IMR-90 (cell line): ENCODE results near the gene DACT2. TPM values are rescaled to one million over a fixed set of nuclear protein-coding genes. Genes with fewer than 3 reads are reported as not detected.

Experiments used
- ATAC-seq: fragments of 200-7000 bp; cut with Tn5 transposase; 2 replicates; pipeline ENCODE4 v1.9.1; 2020; ENCODE audit warnings: low read depth, mild to moderate bottlenecking, moderate library complexity
- BruUV-seq: library from RNA; stranded (reverse); fragments of 400-500 nt; replicated peaks from 2 replicates; lab custom pipeline; 2021; lab: Mats Ljungman, UMichigan
- CTCF ChIA-PET: fragments of 300-600 bp; formaldehyde crosslinking; extraction: SDS; loops from one replicate; lab custom pipeline; 2021; ENCODE audit warnings: antibody characterized with exemption; lab: Yijun Ruan, JAX
- POLR2A ChIA-PET: fragments of 300-600 bp; sonication (Branson Sonifier 250); formaldehyde crosslinking; loops from one replicate; lab custom pipeline; 2022; ENCODE audit warnings: antibody characterized with exemption; ENCODE audit not compliant: unreplicated experiment; lab: Charles Lee
- DNase-seq: peaks from one replicate; pipeline ENCODE4 v3.0.0; 2013
- H2AFZ ChIP-seq: replicated peaks from 2 replicates; pipeline ENCODE3; 2013; ENCODE audit warnings: low read length, mild to moderate bottlenecking; ENCODE audit not compliant: poor library complexity
- H2AK5ac ChIP-seq: 2 replicates; pipeline ENCODE4 v1.6.1; 2013; ENCODE audit warnings: low read depth, low read length, inconsistent platforms
- H2AK9ac ChIP-seq: replicated peaks from 2 replicates; pipeline ENCODE3; 2013; ENCODE audit warnings: mild to moderate bottlenecking, low read depth, low read length, moderate library complexity; ENCODE audit not compliant: poor library complexity
- H2BK120ac ChIP-seq: 2 replicates; pipeline ENCODE4 v1.6.1; 2013; ENCODE audit warnings: low read depth, low read length, inconsistent platforms
- H2BK15ac ChIP-seq: 3 replicates; pipeline ENCODE4 v1.6.1; 2013; ENCODE audit warnings: low read depth, low read length, inconsistent platforms
- H2BK20ac ChIP-seq: 2 replicates; pipeline ENCODE4 v1.6.1; 2013; ENCODE audit warnings: low read depth, mild to moderate bottlenecking, inconsistent platforms, low read length, moderate library complexity
- H2BK5ac ChIP-seq: 2 replicates; pipeline ENCODE4 v1.6.1; 2013; ENCODE audit warnings: mild to moderate bottlenecking, low read depth, low read length, inconsistent platforms; ENCODE audit not compliant: poor library complexity, severe bottlenecking
- H3K14ac ChIP-seq: replicated peaks from 2 replicates; pipeline ENCODE4 v1.6.1; 2013; ENCODE audit warnings: low read depth, low read length, inconsistent platforms
- H3K18ac ChIP-seq: 2 replicates; pipeline ENCODE4 v1.6.1; 2013; ENCODE audit warnings: low read depth, low read length, control low read depth
- H3K23ac ChIP-seq: 2 replicates; pipeline ENCODE4 v1.6.1; 2013; ENCODE audit warnings: low read depth, low read length, inconsistent platforms
- H3K27ac ChIP-seq: 2 replicates; pipeline ENCODE4 v1.5.1; 2013; ENCODE audit warnings: mild to moderate bottlenecking, control low read depth, low read length; ENCODE audit not compliant: insufficient read depth
- H3K27me3 ChIP-seq: 2 replicates; pipeline ENCODE4 v1.6.1; 2013; ENCODE audit warnings: low read length; ENCODE audit not compliant: control insufficient read depth, insufficient read depth
- H3K36me3 ChIP-seq: 2 replicates; pipeline ENCODE4 v1.6.1; 2013; ENCODE audit warnings: low read length, mixed read lengths; ENCODE audit not compliant: control insufficient read depth, insufficient read depth
- H3K4ac ChIP-seq: 2 replicates; pipeline ENCODE4 v1.6.1; 2013; ENCODE audit warnings: low read depth, low read length, inconsistent platforms
- H3K4me1 ChIP-seq: 2 replicates; pipeline ENCODE4 v1.6.1; 2013; ENCODE audit warnings: low read length, mixed read lengths; ENCODE audit not compliant: control insufficient read depth, insufficient read depth
- H3K4me2 ChIP-seq: 2 replicates; pipeline ENCODE4 v1.6.1; 2013; ENCODE audit warnings: low read depth, mild to moderate bottlenecking, control low read depth, low read length, moderate library complexity
- H3K4me3 ChIP-seq: 2 replicates; pipeline ENCODE4 v1.5.1; 2013; ENCODE audit warnings: low read depth, mild to moderate bottlenecking, control low read depth, low read length, moderate library complexity; ENCODE audit not compliant: insufficient read depth
- H3K56ac ChIP-seq: 2 replicates; pipeline ENCODE4 v1.6.1; 2013; ENCODE audit warnings: low read length, inconsistent platforms; ENCODE audit not compliant: insufficient read depth; ENCODE audit errors: extremely low read depth
- H3K79me1 ChIP-seq, 2 experiments: 2 replicates each; pipeline ENCODE4 v1.6.1; 2013; ENCODE audit warnings: low read length in 2 of 2, inconsistent platforms in 1 of 2, low read depth in 1 of 2
- H3K9ac ChIP-seq: 2 replicates; pipeline ENCODE4 v1.6.1; 2013; ENCODE audit warnings: low read depth, low read length, control low read depth
- H3K9me1 ChIP-seq: 2 replicates; pipeline ENCODE4 v1.6.1; 2013; ENCODE audit warnings: low read length, inconsistent platforms; ENCODE audit not compliant: insufficient read depth
- H3K9me3 ChIP-seq: 2 replicates; pipeline ENCODE4 v1.6.1; 2013; ENCODE audit warnings: low read length; ENCODE audit not compliant: control insufficient read depth, insufficient read depth
- H4K20me1 ChIP-seq: 2 replicates; pipeline ENCODE4 v1.6.1; 2013; ENCODE audit warnings: low read length, inconsistent platforms; ENCODE audit not compliant: insufficient read depth
- H4K5ac ChIP-seq: 2 replicates; pipeline ENCODE4 v1.6.1; 2013; ENCODE audit warnings: mild to moderate bottlenecking, low read depth, low read length, control low read depth
- H4K8ac ChIP-seq, 2 experiments: 2 replicates each; pipeline ENCODE4 v1.6.1; 2013; ENCODE audit warnings: low read depth in 2 of 2, low read length in 2 of 2, control low read depth in 1 of 2, inconsistent platforms in 1 of 2
- H4K91ac ChIP-seq: 2 replicates; pipeline ENCODE4 v1.6.1; 2013; ENCODE audit warnings: low read depth, low read length, inconsistent platforms; ENCODE audit not compliant: insufficient read depth
- BHLHE40 ChIP-seq: fragments of 150-350 bp; IDR thresholded peaks from 2 replicates; pipeline ENCODE4 v1.6.1; 2016; ENCODE audit warnings: mild to moderate bottlenecking, low read depth, low read length
- CEBPB ChIP-seq: IDR thresholded peaks from 2 replicates; pipeline ENCODE4 v1.6.1; 2012; ENCODE audit warnings: low read depth, low read length, improper control_type of control experiment
- CHD1 ChIP-seq: IDR thresholded peaks from 2 replicates; pipeline ENCODE4 v1.6.1; 2012; ENCODE audit warnings: low read depth, low read length, improper control_type of control experiment
- CTCF ChIP-seq: conservative IDR thresholded peaks from 2 replicates; pipeline ENCODE4 v1.5.1; 2012; ENCODE audit warnings: mild to moderate bottlenecking, low read depth, low read length, improper control_type of control experiment
- ELK1 ChIP-seq: fragments of 150-350 bp; IDR thresholded peaks from 2 replicates; pipeline ENCODE4 v1.6.1; 2016; ENCODE audit warnings: low read depth, mild to moderate bottlenecking, low read length, moderate library complexity, borderline replicate concordance
- FOS ChIP-seq: fragments of 150-350 bp; IDR thresholded peaks from 2 replicates; pipeline ENCODE4 v1.6.1; 2016; ENCODE audit warnings: low read depth, low read length
- MAFK ChIP-seq: IDR thresholded peaks from 2 replicates; pipeline ENCODE4 v1.6.1; 2012; ENCODE audit warnings: low read depth, low read length, improper control_type of control experiment
- MAZ ChIP-seq: IDR thresholded peaks from 2 replicates; pipeline ENCODE4 v1.6.1; 2012; ENCODE audit warnings: low read depth, mild to moderate bottlenecking, low read length, improper control_type of control experiment, moderate library complexity, borderline replicate concordance
- MXI1 ChIP-seq: IDR thresholded peaks from 2 replicates; pipeline ENCODE4 v1.6.1; 2012; ENCODE audit warnings: low read depth, mild to moderate bottlenecking, low read length, moderate library complexity, borderline replicate concordance
- NFE2L2 ChIP-seq: fragments of 150-350 bp; IDR thresholded peaks from 2 replicates; pipeline ENCODE4 v1.6.1; 2016; ENCODE audit warnings: low read depth, mild to moderate bottlenecking, low read length
- POLR2A ChIP-seq: IDR thresholded peaks from 2 replicates; pipeline ENCODE4 v1.6.1; 2012; ENCODE audit warnings: mild to moderate bottlenecking, low read depth, low read length
- RAD21 ChIP-seq: IDR thresholded peaks from 2 replicates; pipeline ENCODE4 v1.6.1; 2012; ENCODE audit warnings: low read length, improper control_type of control experiment
- RCOR1 ChIP-seq: IDR thresholded peaks from 2 replicates; pipeline ENCODE4 v1.6.1; 2012; ENCODE audit warnings: mild to moderate bottlenecking, low read length, improper control_type of control experiment; ENCODE audit not compliant: insufficient replicate concordance
- RFX5 ChIP-seq: IDR thresholded peaks from 2 replicates; pipeline ENCODE4 v1.8.0; 2012; ENCODE audit warnings: low read depth, mild to moderate bottlenecking, low read length, moderate library complexity
- SMC3 ChIP-seq: fragments of 150-350 bp; IDR thresholded peaks from 2 replicates; pipeline ENCODE4 v1.6.1; 2016; ENCODE audit warnings: low read depth, mild to moderate bottlenecking, antibody characterized with exemption, low read length, moderate library complexity
- USF2 ChIP-seq: fragments of 150-350 bp; IDR thresholded peaks from 2 replicates; pipeline ENCODE4 v1.6.1; 2017; ENCODE audit warnings: mild to moderate bottlenecking, antibody characterized with exemption, low read length, low read depth
- WGBS, 2 experiments: methylation state at CpG; one replicate each; pipeline versions ENCODE4 v1.1.5 to v1.1.7; 2013; ENCODE audit warnings: missing lambda C conversion rate in 2 of 2; ENCODE audit not compliant: insufficient read length in 1 of 2; ENCODE audit errors: extremely low coverage in 2 of 2; 5-methylcytosine and 5-hydroxymethylcytosine counted together
- dilution Hi-C: fragments of 300-500 bp; cut with HindIII; formaldehyde crosslinking; loops from one replicate; pipeline ENCODE4 v1.14.3; 2018; ENCODE audit warnings: low sequenced_read_pairs; ENCODE audit not compliant: unreplicated experiment
- in situ Hi-C: fragments of 300-500 bp; cut with MboI; formaldehyde crosslinking; loops from 3 replicates; pipeline ENCODE4 v1.14.3; 2019; ENCODE audit warnings: low sequenced_read_pairs, inconsistent platforms, mixed read lengths
- intact Hi-C: fragments of 100-400 bp; cut with micrococcal nuclease; formaldehyde crosslinking; loops from 2 replicates; pipeline ENCODE4 v1.10.0; 2022
- polyA plus RNA-seq, 3 experiments: library from polyadenylated mRNA; depleted of rRNA; stranded (reverse); fragments of >200 nt; gene quantifications; 2 replicates each; pipeline ENCODE4 v1.2.3, GENCODE V29; 2012; ENCODE audit warnings: low replicate concordance in 1 of 3
- total RNA-seq: library from RNA; depleted of rRNA; stranded (reverse); fragments of >200 nt; gene quantifications from 2 replicates; pipeline ENCODE4 v1.2.3, GENCODE V29; 2012

Gene DACT2
- total and polyA plus RNA-seq, 2 of the 4 experiments (the other 2 are of a cell fraction) = not detected

DNA sequence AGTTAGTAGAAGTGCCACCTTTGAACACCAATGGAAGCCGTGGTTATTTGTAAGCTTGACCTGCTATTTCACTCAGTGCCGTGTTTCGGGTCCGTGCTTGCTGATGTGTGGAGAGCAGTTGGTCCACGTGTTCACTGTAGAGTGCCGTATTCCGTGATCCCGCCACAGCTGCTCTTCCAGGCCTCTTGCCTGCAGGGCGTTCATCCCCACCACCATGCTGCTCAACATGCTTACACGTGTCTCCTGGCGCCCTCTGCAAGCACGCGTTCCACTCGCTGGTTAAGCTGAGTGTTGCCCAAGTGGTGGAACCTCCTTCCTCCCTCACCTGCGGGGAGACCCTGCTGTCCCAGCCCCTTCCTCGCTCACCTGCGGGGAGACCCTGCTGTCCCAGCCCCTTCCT lies 28.0 kb upstream of the DACT2 start:
- ChIA-PET CTCF (no interaction called here), POLR2A (no interaction called here)
- Histone ChIP-seq H3K23ac (no peak overlapping the region), H3K4me2 (no peak overlapping the region), H3K56ac (no peak overlapping the region), H3K14ac (no peak overlapping the region), H3K4me3 (no peak overlapping the region), H3K9me1 (no peaks in the 10 kb centered on the region), H4K8ac (no peak overlapping the region), H2BK15ac (no peak overlapping the region), H2AFZ (no peak overlapping the region), H3K9ac (no peak overlapping the region), H3K27me3 (no peaks in the 10 kb centered on the region), H3K4me1 (no peaks in the 10 kb centered on the region), H3K9me3 (peaks cover 43% of the 10 kb centered on the region), H3K36me3 (no peaks in the 10 kb centered on the region), H3K79me1 (no peaks in the 10 kb centered on the region), H2AK5ac (no peak overlapping the region), H2AK9ac (no peak overlapping the region), H4K5ac (no peak overlapping the region), H3K4ac (no peak overlapping the region), H3K27ac (no peak overlapping the region), H2BK20ac (no peak overlapping the region), H2BK120ac (no peak overlapping the region), H2BK5ac (no peak overlapping the region), H3K18ac (no peak overlapping the region), H4K91ac (no peak overlapping the region), H4K20me1 (no peaks in the 10 kb centered on the region)
- intact Hi-C loops (no loop called here), in situ Hi-C loops (no loop called here), dilution Hi-C loops (no loop called here)
- WGBS, 2 experiments = 72% methylated on average over 4 of the region's 17 CpGs; no CpG with 5 or more reads in 1 of the 2 experiments
- BruUV-seq = no TSS peak
- ATAC-seq (no peak), DNase-seq (no peak)
- TF ChIP-seq CTCF = no peak
- no peak for TF ChIP-seq MAZ
- TF ChIP-seq SMC3 = no peak
- no peak for TF ChIP-seq CEBPB
- TF ChIP-seq BHLHE40 = no peak
- TF ChIP-seq FOS = no peak
- no peak for TF ChIP-seq MXI1
- TF ChIP-seq MAFK = no peak
- no peak for TF ChIP-seq POLR2A
- no peak for TF ChIP-seq RAD21
- no peak for TF ChIP-seq RCOR1
- TF ChIP-seq ELK1 = no peak
- TF ChIP-seq CHD1 = no peak
- TF ChIP-seq USF2 = no peak
- no peak for TF ChIP-seq NFE2L2
- TF ChIP-seq RFX5 = no peak
